Hippocampal formation (tissue), 2 donors: Measurements from ENCODE around the gene SOX15.
A peak's percentile ranks its signal among the peaks of the same experiment; 100 is the strongest.

Source experiments
- DNase-seq, 2 donors: peaks; one replicate each; lab custom pipeline; 2025; lab: John Stamatoyannopoulos, UW

SOX15 gene

DNA sequence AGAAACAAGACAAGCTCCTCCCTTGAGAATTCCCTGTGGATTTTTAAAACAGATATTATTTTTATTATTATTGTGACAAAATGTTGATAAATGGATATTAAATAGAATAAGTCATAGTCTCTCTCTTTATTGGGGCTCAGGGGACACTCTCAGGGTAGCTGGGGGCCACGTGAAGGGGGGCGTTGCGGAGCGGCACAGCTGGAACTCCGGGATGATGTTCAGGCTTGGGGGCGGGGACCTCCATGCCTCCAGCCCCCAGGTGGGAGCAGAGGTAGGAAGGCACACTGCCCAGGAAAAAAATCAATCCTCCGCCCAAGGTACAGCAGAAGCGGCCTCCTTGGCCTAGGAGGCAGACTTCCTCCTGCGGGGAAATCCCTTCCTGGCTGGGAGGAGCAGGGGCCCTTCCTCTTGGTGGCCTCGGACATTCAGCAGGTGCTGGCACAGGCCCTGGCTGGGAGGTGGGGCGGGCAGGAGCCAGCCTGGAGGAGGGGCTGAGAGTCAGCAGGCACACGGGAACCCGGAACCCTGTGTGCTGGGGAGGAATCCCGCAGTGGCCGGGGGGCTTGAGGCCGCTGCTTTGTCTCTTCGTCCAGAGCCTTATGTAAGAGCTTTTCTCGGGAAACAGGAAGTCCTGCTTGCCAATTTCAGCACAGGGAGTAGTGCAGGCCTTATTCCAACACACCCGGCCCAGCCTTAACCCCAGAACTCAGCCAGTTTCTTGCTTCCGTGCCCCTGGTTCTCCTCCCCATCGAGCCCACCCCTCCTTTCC, 31.9 kb downstream of the SOX15 start:
- peak; percentile 61 to 65 for DNase-seq

GRCh38 chr17:7557147-7557764, 32.6 kb downstream of the SOX15 start:
- DNase-seq: no peak

DNA sequence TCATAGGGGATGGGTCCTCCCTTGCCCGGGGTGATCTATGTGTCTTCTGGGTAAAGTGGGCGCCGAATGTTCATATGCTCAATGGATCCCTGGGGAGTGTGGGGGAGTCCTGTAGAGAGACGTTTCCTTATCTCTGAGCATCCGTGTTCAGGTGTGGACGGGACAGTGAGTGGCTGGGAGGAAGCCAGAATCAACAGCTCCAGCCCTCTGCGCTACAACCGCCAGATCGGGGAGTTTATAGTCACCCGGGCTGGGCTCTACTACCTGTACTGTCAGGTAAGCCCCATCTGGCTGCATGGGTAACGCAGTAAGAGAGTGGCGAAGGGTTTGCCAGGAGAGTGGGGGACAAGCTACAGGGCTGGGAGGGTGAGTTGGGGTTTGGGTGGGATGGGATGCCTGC, 33.3 kb downstream of the SOX15 start:
- no peak for DNase-seq

DNA sequence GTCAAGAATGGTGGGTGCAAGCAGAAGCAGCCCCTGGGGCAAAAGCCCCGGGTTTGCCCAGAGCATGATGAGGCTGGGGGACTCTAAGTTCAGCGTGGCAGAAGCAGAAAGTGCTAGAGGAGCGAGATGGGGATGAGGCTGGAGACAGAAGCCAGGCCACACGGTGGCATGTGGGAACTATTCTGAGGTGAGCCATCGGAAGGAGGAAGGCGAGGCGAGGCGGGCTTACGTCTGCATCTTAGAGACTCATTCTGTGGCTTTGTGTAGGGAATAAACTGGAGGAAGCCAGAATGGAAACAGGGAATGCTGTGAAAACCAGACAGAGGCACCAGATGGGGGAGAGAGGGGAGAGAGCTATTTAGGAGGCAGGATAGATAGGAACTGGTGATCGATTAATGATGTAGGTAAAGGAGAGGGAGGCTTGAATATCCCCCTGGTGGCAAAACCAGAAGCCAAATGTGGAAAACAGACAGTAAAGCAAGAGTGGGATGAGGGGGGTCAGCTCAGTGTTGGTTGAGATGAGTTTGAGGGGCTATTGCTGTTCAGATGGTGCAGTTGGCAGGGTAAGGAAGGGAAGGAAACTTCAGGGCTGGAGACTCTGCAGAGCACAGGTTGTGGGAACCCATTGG, 34.5 kb downstream of the SOX15 start:
- no peak for DNase-seq

DNA sequence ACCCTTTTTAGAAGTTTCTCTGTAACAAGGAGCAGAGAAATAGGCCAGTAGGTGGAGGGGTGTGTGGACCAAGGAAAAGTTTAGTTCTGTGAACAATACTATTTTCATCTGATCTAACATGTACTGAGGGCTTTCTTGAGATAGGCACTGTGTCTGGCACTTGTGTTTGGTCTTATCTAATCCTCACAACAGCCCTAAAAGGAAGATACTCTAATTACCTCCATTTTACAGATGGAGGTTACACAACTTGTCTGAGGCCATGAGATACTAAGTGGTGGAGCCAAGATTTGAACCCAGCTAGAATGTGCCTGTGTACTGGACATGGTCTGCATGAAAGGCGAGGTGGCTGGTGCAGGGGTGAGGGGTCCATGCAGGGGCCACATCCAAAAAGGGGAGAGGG, 36.5 kb downstream of the SOX15 start:
- no peak for DNase-seq

GRCh38 chr17:7552621-7553051, 37.3 kb downstream of the SOX15 start:
- DNase-seq: no peak

DNA sequence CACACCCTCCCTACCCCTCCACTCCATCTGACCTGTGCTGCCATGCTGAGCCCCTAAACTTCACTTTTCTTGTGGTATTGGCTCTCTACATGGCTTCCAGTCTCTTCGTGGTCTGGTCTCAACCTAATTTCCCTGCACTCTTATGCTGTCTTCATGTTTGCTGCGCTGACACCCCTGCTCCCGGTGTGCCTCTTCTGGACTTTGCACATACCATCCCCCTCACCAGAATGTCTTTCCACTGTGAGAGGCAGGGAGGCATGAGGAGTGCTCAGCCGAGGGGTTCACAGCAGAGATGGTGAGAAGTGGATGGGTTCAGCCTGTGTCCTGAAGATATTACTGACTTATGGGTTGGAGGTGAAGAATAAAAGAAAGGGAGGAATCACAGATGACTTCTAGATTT, 38.5 kb downstream of the SOX15 start:
- no peak for DNase-seq

GRCh38 chr17:7550344-7550743, 39.5 kb downstream of the SOX15 start:
- no peak for DNase-seq

DNA sequence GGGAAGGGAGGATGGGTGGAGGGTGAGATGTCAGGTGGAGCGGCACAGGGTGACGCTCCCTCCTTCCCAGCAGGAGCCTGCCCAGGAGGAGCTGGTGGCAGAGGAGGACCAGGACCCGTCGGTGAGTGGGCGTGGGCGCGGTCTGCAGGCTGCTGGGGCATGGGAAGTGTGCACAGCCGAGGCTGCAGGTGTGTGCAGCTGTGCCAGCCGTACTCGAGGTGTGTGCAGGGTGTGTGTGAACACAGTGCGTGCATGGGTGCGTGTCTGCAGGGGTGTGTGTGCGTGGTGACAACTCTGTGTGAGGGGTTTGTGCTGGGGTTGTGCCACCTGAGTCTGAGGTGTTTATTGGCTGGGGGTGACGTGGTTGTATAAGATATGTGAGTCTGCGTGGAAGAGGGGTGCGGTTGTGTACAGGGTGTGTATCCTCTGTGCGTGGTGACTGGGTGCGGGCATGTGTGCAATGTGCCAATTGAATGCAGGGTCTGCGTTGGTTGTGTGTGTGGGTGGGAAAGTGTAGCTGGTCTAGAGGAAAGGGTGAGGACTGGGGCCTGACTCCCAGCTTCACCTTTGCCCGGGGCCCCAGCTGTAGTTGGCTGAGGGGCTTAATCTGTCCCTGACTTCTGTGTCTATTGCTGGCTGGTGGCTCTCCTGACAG, 40.4 kb downstream of the SOX15 start:
- DNase-seq: peak in 1 of 2 donors; percentile 6

DNA sequence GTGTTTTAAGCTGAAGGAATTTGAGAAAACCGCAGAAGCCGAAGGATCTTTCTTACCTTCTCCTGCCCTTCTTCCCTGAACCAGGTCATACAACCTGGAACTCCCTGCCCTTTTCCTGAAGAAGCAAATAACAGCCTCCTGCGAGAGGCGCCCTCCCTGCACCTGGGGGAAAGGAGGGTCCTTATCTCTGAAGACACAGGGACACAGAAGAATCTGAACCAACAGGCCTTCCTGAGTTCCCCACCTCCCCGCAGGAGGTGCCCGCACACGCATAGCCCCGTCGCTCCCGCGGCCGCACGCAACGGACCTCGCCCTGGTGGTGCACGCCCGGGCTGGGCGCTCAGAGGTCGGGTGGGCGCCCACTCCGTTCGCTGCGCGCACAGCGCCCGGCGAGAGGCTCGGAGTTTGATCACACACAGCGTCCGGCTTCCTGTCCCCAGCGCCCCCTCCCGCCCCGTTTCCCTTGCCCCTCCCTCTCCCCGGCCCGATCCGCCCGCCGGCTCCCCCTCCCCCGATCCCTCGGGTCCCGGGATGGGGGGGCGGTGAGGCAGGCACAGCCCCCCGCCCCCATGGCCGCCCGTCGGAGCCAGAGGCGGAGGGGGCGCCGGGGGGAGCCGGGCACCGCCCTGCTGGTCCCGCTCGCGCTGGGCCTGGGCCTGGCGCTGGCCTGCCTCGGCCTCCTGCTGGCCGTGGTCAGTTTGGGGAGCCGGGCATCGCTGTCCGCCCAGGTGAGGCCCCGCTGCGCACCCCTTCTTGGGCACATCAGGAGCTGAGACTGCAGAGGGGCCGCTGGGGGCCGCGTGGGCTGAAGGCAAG, 41.1 kb downstream of the SOX15 start, which contains the start of gene TNFSF12:
Gene TNFSF12, plus strand, starts transcription at position 474 of the 816 bp plus-strand sequence. Its CDS starts 96 bp downstream, at position 570.
- DNase-seq: peak in 1 of 2 donors; percentile 38

GRCh38 chr17:7544911-7545310, 45.0 kb downstream of the SOX15 start:
- no peak for DNase-seq

GRCh38 chr17:7541074-7541621, 48.7 kb downstream of the SOX15 start:
- no peak for DNase-seq

- DNase-seq: no peak
Measured at GRCh38 chr17:7538891-7539545, 50.9 kb downstream of the SOX15 start.
